CD4-positive, alpha-beta T cell (primary cell): Measurements from ENCODE around the gene LDLRAD4. TPM values are rescaled to one million over a fixed set of nuclear protein-coding genes. Genes with fewer than 3 reads are reported as not detected.
A peak's percentile ranks its signal among the peaks of the same experiment; 100 is the strongest.

Source experiments
- ATAC-seq: fragments of 200-7000 bp; cut with Tn5 transposase; one replicate; pipeline ENCODE4 v1.10.0; 2022; ENCODE audit warnings: mild to moderate bottlenecking; ENCODE audit not compliant: poor library complexity
- CTCF ChIA-PET: fragments of 350-600 bp; sonication (Branson Sonifier 250); formaldehyde crosslinking; loops from one replicate; lab custom pipeline; 2021; ENCODE audit warnings: antibody characterized with exemption, inconsistent platforms; lab: Charles Lee
- POLR2A ChIA-PET: fragments of 350-600 bp; sonication (Branson Sonifier 250); formaldehyde crosslinking; loops from one replicate; lab custom pipeline; 2021; ENCODE audit warnings: antibody characterized with exemption, inconsistent platforms; lab: Charles Lee
- DNase-seq, 14 experiments: peaks; one replicate each; pipeline ENCODE4 v3.0.0-alpha.2; 2013 to 2020; ENCODE audit warnings: mixed read lengths in 2 of 14
- H3K27ac ChIP-seq, 2 donors: one replicate each; pipeline versions ENCODE4 v1.5.1 to v1.7.0; 2013; ENCODE audit warnings: low read length in 2 of 2, low read depth in 1 of 2, mild to moderate bottlenecking in 1 of 2
- H3K27me3 ChIP-seq, 2 experiments: 1 replicate in 1 of 2; 2 replicates in 1 of 2; pipeline versions ENCODE4 v1.6.1 to v1.7.0; 2013; ENCODE audit warnings: low read length in 2 of 2, control low read depth in 1 of 2, mild to moderate bottlenecking in 1 of 2, moderate library complexity in 1 of 2; ENCODE audit not compliant: insufficient read depth in 2 of 2, control insufficient read depth in 1 of 2
- H3K36me3 ChIP-seq: one replicate; pipeline ENCODE4 v1.6.1; 2013; ENCODE audit warnings: low read length, control low read depth; ENCODE audit not compliant: insufficient read depth
- H3K4me1 ChIP-seq: one replicate; pipeline ENCODE4 v1.6.1; 2013; ENCODE audit warnings: low read length, control low read depth; ENCODE audit not compliant: insufficient read depth
- H3K4me3 ChIP-seq: one replicate; pipeline ENCODE4 v1.5.1; 2013; ENCODE audit warnings: mild to moderate bottlenecking, low read length, moderate library complexity
- H3K9me3 ChIP-seq, 2 experiments: 1 replicate in 1 of 2; 2 replicates in 1 of 2; pipeline versions ENCODE4 v1.6.1 to v1.7.0; 2013; ENCODE audit warnings: low read length in 2 of 2, mild to moderate bottlenecking in 2 of 2, control low read depth in 1 of 2, moderate library complexity in 1 of 2; ENCODE audit not compliant: control insufficient read depth in 1 of 2, insufficient read depth in 1 of 2
- H3K27ac Mint-ChIP-seq: one replicate; pipeline ENCODE4 v1.8.0; 2020; ENCODE audit warnings: mixed read lengths
- H3K27me3 Mint-ChIP-seq: one replicate; pipeline ENCODE4 v1.8.0; 2021; ENCODE audit warnings: mixed read lengths
- H3K36me3 Mint-ChIP-seq: one replicate; pipeline ENCODE4 v1.8.0; 2021; ENCODE audit warnings: low read depth, mixed read lengths
- H3K4me1 Mint-ChIP-seq: one replicate; pipeline ENCODE4 v1.8.0; 2021; ENCODE audit warnings: low read depth, mixed read lengths
- H3K4me3 Mint-ChIP-seq: one replicate; pipeline ENCODE4 v1.8.0; 2020; ENCODE audit warnings: mild to moderate bottlenecking, mixed read lengths
- H3K9me3 Mint-ChIP-seq: one replicate; pipeline ENCODE4 v1.8.0; 2020; ENCODE audit warnings: mixed read lengths
- CTCF ChIP-seq: fragments of 200-600 bp; IDR thresholded peaks from one replicate; pipeline ENCODE4 v1.8.0; 2022; ENCODE audit warnings: antibody characterized with exemption, mild to moderate bottlenecking
- intact Hi-C, 2 experiments: fragments of 100-400 bp; cut with DNase I in 1 of 2; cut with micrococcal nuclease in 1 of 2; formaldehyde crosslinking; loops; one replicate each; pipeline versions ENCODE4 v1.15.1 to v1.9.0; 2023 to 2025; cut with DNase I, micrococcal nuclease
- total RNA-seq, 174 experiments: library from RNA in 2 of 174; stranded (reverse) in 2 of 174; gene quantifications; one replicate each; pipeline ENCODE4 v1.2.3 and lab custom pipeline; 2021 to 2026

Gene LDLRAD4
- total RNA-seq, 2 experiments from 2014 or later, result 51.9 to 52.7 TPM

- H3K27me3 Mint-ChIP-seq, result no peaks in the 10 kb centered on the region
- POLR2A ChIA-PET, result interaction anchor here (0.6 to 2.5 kb wide), 6 partner anchors 10 to 78 kb away, joined by 3 to 5 read pairs (median 4); no protein-coding TSS in a partner anchor
- H3K27ac ChIP-seq, result peak overlapping the region in 1 of 2 donors; percentile 10
These were observed 56.5 kb downstream of the LDLRAD4 start for GRCh38 chr18:13275075-13275474.

GRCh38 chr18:13276530-13277520 is 58.3 kb downstream of the LDLRAD4 start:
- intact Hi-C loops, result no loop called here
- no peak for TF ChIP-seq CTCF
- Histone ChIP-seq H3K36me3 (no peaks in the 10 kb centered on the region), H3K27ac (peak overlapping the region in 1 of 2 donors; percentile 61), H3K4me1 (peaks cover 83% of the 10 kb centered on the region), H3K9me3 (peaks cover 0 to 7% of the 10 kb centered on the region in 2 experiments), H3K4me3 (peak overlapping the region; percentile 31), H3K27me3 (no peaks in the 10 kb centered on the region)
- no peaks in the 10 kb centered on the region for H3K9me3 Mint-ChIP-seq
- peaks cover 4% of the 10 kb centered on the region for H3K36me3 Mint-ChIP-seq
- H3K27me3 Mint-ChIP-seq, result no peaks in the 10 kb centered on the region
- ChIA-PET POLR2A (interaction anchor here (1.0 to 1.8 kb wide), 2 partner anchors 61 to 335 kb away, joined by 3 to 4 read pairs; no protein-coding TSS in a partner anchor), CTCF (no interaction called here)
- peak; percentile 57 for ATAC-seq
- peak in 7 of 14 experiments; percentile 22 to 74 (median 50) for DNase-seq
- peak overlapping the region; percentile 90 for H3K27ac Mint-ChIP-seq
- peaks cover 75% of the 10 kb centered on the region for H3K4me1 Mint-ChIP-seq
- peak overlapping the region; percentile 85 for H3K4me3 Mint-ChIP-seq

More at GRCh38 chr18:13275075-13275474, 56.5 kb downstream of the LDLRAD4 start:
- H3K4me1 ChIP-seq, result peaks cover 70% of the 10 kb centered on the region
- intact Hi-C loops, result no loop called here
- H3K4me3 ChIP-seq, result no peak overlapping the region
- CTCF ChIA-PET, result no interaction called here
- Mint-ChIP-seq H3K36me3 (peaks cover 9% of the 10 kb centered on the region), H3K4me1 (peaks cover 74% of the 10 kb centered on the region), H3K9me3 (no peaks in the 10 kb centered on the region), H3K27ac (peak overlapping the region; percentile 90), H3K4me3 (no peak overlapping the region)
- DNase-seq, result no peak
- TF ChIP-seq CTCF, result no peak
- no peaks in the 10 kb centered on the region for H3K36me3 ChIP-seq
- H3K27me3 ChIP-seq, result no peaks in the 10 kb centered on the region
- peaks cover 0 to 10% of the 10 kb centered on the region in 2 experiments for H3K9me3 ChIP-seq
- ATAC-seq, result no peak

GRCh38 chr18:13278062-13278630 is 59.6 kb downstream of the LDLRAD4 start:
- intact Hi-C loops, result no loop called here
- ChIA-PET CTCF (interaction anchor here (1.8 kb wide), 1 partner anchor 12 kb away, joined by 7 read pairs; no protein-coding TSS in a partner anchor), POLR2A (interaction anchor here (1.1 kb wide), 1 partner anchor 96 kb away, joined by 3 read pairs; no protein-coding TSS in a partner anchor)
- peaks cover 80% of the 10 kb centered on the region for H3K4me1 Mint-ChIP-seq
- no peak for ATAC-seq
- H3K27me3 Mint-ChIP-seq, result no peaks in the 10 kb centered on the region
- TF ChIP-seq CTCF, result no peak
- H3K27me3 ChIP-seq, result no peaks in the 10 kb centered on the region
- H3K27ac Mint-ChIP-seq, result peak overlapping the region; percentile 90
- DNase-seq, result peak in 1 of 14 experiments; percentile 28
- H3K36me3 Mint-ChIP-seq, result peaks cover 2% of the 10 kb centered on the region
- no peaks in the 10 kb centered on the region for H3K9me3 Mint-ChIP-seq
- no peaks in the 10 kb centered on the region for H3K36me3 ChIP-seq
- peak overlapping the region; percentile 31 for H3K4me3 ChIP-seq
- H3K4me3 Mint-ChIP-seq, result peak overlapping the region; percentile 81
- peaks cover 0 to 6% of the 10 kb centered on the region in 2 experiments for H3K9me3 ChIP-seq
- peak overlapping the region in 1 of 2 donors; percentile 9 for H3K27ac ChIP-seq
- peaks cover 83% of the 10 kb centered on the region for H3K4me1 ChIP-seq
